HG02943 (cell line): ENCODE results near the gene PGC.
"Not testable (repeated sequence)": the region's sequence is repeated elsewhere in the genome, so short reads cannot be mapped to it uniquely, and the experiment has no call there.

Source experiments
- ATAC-seq: cut with Tn5 transposase; IDR thresholded peaks from one replicate; pipeline ENCODE4 v1.9.1; 2021; ENCODE audit warnings: mild to moderate bottlenecking, low read depth, moderate library complexity; ENCODE audit not compliant: unreplicated experiment

Gene PGC

GRCh38 chr6:41777551-41778285 is 30.5 kb upstream of the PGC start:
- ATAC-seq = no peak

DNA sequence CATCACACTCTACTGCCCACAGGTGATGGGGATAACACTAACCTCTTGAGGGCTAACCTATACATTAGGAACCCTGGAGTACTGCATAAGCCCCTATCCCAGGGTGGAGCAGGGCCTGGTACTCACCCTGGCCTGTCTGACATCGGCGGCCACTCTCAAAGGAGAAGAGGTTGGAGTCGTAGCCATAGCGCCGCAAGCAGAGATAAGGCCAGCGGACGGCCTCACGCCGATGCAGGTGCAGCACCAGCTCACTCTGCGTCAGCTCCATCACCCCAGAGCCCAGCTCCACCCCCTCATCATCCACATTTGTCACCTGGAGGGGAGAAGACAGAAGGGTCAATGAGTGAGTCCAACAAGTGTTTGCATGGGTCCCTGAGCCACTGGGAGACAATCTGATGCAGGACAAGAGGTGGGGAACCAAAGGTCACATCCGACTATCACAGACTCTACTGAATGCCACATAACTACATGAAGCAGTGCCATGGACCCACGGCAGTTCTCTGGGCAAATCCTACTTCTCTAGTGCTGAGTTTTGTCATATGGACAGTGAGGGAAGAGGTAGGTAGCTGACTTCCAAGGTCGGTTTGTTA is 28.2 kb upstream of the PGC start:
- no peak for ATAC-seq

DNA sequence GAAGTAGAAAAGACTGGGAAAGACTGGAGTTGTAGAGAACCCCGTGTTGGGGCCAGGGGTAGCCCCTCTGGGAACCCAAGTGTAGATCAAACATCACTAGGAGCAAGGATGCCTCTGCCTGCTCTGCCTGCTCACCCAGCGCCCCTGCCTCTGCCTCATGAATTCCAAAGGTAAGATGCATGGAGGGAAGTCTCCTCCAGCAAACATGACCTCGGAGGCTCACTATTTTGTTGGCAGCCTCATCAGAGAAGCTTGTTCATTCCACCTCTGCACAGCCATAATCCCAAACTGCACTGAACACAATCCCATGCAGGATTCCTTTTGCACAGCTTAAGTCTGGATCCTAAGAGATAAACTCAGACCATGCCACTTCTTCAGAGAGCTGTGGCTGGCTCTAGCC is 27.6 kb upstream of the PGC start:
- no peak for ATAC-seq

- no peak for ATAC-seq
Observed at GRCh38 chr6:41771058-41771983, 24.1 kb upstream of the PGC start.

- ATAC-seq = no peak
Observed at GRCh38 chr6:41770381-41771057, 23.3 kb upstream of the PGC start.

GRCh38 chr6:41769376-41769775 is 22.2 kb upstream of the PGC start:
- ATAC-seq = no peak

- ATAC-seq = no peak
Observed at GRCh38 chr6:41768545-41769308, 21.5 kb upstream of the PGC start.

DNA sequence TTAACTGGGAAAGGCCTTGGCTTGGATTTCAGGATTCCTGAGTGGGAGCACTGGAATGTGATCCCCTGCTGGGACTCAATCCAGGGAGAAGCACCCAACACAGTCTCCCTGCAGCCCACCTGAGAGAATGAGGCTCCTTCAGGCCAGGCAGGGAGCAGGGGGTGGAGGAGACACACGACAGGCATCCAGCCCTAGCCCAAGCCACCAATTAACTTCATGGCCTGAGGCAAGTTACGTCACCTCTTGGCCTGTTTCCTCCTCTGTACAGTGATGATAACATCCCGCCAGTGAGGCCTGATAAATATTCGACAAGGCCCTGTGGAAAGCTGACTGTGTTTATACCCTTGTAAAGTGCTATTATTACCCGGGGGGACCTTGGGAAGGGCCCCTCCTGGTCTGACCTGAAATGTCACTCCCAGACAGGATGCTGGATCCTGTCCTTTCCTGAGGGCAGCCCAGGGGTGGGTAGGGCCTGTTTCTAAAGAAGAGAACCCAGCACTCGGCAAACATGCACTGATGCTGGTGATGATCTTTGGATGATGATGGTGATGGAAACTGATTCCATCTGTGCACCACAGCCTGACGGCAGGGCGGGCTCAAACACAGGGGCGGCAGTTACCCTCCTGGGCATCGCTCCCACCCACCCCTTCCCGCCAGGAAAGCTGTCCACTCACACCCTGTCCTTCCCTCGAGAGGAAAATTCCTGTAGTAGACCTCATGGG is 20.1 kb upstream of the PGC start:
- no peak for ATAC-seq

GRCh38 chr6:41766043-41766664 is 19.0 kb upstream of the PGC start:
- not testable (repeated sequence) for ATAC-seq

GRCh38 chr6:41763470-41763869 is 16.3 kb upstream of the PGC start:
- no peak for ATAC-seq

DNA sequence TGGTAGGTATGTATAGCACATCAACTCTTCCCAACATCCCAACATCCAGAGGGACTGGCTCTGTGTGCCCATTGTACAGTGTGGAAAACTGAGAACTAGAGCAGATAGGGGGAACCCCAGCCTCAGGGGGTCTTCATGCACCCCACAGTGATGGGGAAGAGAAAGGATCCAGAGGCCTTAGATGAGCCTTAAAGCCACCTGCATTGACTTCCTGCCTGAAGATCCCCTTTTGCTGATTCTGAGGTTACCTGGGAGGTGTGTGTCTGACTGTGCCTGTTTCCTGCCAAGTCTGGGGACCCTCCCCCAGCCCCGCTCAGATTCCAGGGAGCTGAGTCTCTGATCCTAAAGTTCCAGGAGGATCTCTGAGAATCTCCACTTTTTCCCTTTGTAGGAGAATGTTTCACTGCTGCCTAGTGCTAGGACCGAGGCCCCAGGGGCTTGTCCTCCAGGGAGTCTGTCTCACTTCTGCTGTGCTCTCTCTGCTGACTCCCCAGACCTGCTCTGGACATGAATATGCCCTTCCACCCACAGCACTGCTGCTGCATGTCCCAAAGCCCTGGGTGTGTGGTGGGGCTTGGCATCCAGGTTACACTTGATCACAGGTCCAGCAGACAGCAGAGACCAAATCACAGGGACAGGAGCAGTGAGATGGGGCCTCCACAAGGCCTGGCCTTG is 12.8 kb upstream of the PGC start:
- no peak for ATAC-seq

- ATAC-seq = no peak
Observed at GRCh38 chr6:41759106-41759904, 12.1 kb upstream of the PGC start.

GRCh38 chr6:41758641-41759035 is 11.4 kb upstream of the PGC start:
- no peak for ATAC-seq

DNA sequence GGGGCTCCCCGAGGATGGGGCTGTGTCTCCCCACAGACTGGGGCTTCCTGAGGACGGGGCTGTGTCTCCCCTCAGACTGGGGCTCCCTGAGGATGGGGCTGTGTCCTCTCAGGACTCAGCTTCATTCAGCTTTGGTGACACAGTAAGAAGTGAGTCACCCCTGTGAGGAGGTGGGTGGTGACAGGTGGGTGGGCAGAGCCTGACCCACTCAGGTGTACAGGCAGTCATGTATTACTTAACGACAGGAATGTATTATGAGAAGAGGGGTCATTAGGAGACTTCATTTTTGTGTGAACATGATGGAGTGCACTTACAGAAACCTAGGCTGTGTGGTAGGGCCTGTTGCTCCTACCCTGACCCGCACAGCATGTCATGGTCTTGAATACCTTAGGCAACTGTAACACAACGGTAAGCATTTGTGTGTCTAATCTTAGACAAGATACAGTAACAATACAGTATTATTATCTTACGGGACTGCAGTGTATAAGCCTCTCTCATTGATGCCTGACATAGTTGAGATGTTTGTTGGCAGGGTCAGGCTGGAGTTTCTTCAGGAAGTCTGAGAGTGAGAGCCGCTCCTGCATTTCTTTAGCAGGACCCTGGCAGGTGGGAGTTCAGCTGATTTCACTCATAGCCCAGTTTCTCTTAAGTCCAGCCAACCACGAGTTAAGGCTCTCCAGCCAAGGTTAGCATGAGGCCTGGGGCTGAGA is 10.9 kb upstream of the PGC start:
- no peak for ATAC-seq

DNA sequence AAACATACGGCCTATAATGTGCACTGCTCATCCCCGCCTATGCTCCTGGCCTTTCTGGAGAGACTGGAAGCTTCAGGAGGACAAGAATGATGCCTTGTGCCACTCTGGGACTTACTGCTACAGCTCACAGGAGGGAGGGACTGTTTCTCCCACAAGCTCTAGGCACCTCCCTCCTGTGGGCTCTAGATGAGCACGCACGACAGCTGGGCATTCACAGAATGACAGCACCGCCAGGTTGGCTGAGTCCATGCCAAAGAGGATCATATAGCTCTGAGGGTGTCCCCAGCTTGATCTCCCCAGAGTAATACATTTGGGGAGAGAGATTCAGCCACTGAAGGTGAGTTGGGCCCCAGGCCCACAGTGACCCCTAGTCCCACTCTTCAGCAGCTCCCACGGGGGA is 10.1 kb upstream of the PGC start:
- ATAC-seq = no peak

DNA sequence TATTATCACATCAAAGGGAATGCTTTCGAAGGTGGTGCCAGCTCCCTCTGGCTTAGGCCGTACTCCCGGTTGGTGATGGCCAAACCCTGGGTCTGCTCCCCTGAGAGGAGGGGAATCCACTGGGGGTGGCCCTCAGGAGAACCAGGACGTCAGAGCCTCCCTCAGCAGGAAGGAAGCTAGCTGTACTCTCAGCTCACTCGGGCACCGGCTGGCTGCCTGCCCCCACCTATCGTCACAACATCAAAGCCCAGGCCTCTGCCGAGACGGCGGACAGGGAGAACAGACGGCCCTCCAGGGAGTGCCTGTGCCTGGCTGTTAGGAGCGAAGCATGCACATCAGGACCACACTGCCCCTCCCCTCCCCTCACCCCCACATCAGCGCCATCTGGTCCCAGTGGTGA is 9.2 kb upstream of the PGC start:
- no peak for ATAC-seq

GRCh38 chr6:41755895-41756294 is 8.7 kb upstream of the PGC start:
- ATAC-seq = no peak
